ENCODE data around the gene BIRC5.

DNA sequence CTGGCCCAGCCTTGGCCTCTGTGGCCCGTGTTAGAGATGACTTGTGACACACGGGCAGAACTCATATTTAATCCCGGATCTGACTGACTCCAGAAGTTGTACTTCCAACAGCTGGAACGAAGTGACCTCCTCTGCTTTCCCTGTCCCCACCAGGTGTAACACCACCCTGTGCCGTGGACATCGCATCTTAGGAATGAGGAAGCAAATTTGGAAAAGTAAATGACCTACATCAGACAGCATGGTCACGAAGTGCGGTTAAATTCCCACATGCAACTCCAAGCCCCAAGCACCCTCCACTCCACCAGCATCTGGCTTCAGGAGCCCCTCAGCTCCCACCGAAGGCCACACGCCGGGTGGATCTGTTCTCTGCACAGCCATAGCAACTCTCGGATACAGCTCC is 30.1 kb upstream of the BIRC5 start:
- TF ChIP-seq, protein P1, sequence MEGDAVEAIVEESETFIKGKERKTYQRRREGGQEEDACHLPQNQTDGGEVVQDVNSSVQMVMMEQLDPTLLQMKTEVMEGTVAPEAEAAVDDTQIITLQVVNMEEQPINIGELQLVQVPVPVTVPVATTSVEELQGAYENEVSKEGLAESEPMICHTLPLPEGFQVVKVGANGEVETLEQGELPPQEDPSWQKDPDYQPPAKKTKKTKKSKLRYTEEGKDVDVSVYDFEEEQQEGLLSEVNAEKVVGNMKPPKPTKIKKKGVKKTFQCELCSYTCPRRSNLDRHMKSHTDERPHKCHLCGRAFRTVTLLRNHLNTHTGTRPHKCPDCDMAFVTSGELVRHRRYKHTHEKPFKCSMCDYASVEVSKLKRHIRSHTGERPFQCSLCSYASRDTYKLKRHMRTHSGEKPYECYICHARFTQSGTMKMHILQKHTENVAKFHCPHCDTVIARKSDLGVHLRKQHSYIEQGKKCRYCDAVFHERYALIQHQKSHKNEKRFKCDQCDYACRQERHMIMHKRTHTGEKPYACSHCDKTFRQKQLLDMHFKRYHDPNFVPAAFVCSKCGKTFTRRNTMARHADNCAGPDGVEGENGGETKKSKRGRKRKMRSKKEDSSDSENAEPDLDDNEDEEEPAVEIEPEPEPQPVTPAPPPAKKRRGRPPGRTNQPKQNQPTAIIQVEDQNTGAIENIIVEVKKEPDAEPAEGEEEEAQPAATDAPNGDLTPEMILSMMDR (conservative IDR thresholded peaks at IDR 0.05; ENCODE audit: low read length): no peak
- no peak for TF ChIP-seq EZH2phosphoT487 (IDR thresholded peaks at IDR 0.05; ENCODE audit: borderline replicate concordance)
